ENCODE results near the gene TMTC1. TPM values are rescaled to one million over a fixed set of nuclear protein-coding genes. Genes with fewer than 3 reads are reported as not detected.

Gene TMTC1
- total and polyA plus RNA-seq, 2 experiments from 2014 or later: 4.8 to 24.3 TPM

DNA sequence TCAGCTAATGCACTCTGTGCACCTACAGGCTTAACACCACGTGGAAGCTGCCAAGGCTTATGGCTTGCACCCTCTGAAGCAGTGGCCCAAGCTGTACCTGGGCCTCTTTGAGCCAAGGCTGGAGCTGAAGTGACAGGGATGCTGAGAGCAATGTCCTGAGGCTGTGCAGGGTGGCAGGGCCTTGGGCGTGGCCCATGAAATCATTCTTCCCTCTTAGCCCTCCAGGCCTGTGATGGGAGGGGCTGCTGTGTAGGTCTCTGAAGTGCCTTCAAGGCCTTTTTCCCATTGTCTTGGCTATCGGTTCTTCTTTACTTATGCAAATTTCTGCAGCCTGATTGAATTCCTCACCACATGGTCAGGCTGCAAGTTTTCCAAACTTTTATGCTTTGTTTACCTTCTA lies 47.4 kb upstream of the TMTC1 start:
- no peak for TF ChIP-seq CREB1 (CRISPR knock-in tag; IDR thresholded peaks at IDR 0.05; ENCODE audit: low read depth)
- no peak for TF ChIP-seq EZH2 (IDR thresholded peaks at IDR 0.05; ENCODE audit: low read depth, unreplicated experiment)
- no peak for TF ChIP-seq JUNB (IDR thresholded peaks at IDR 0.05; ENCODE audit: unreplicated experiment)
- TF ChIP-seq POLR2AphosphoS5 (IDR thresholded peaks at IDR 0.05; ENCODE audit: low read depth): no peak
- TF ChIP-seq ZNF331 (CRISPR knock-in tag; IDR thresholded peaks at IDR 0.05; ENCODE audit: low read depth): no peak
- no peak for TF ChIP-seq STAT1 (IDR thresholded peaks at IDR 0.05; ENCODE audit: unreplicated experiment)
- no peak for TF ChIP-seq NANOG (IDR thresholded peaks at IDR 0.05; ENCODE audit: borderline replicate concordance)
- no peak for TF ChIP-seq ZNF114 (CRISPR knock-in tag; IDR thresholded peaks at IDR 0.05)
- no peak for TF ChIP-seq REST (IDR thresholded peaks at IDR 0.05; ENCODE audit: unreplicated experiment)
- no peak for TF ChIP-seq EZH2phosphoT487 (IDR thresholded peaks at IDR 0.05; ENCODE audit: unreplicated experiment)
- no peak for TF ChIP-seq ZNF462 (CRISPR knock-in tag; IDR thresholded peaks at IDR 0.05)
- TF ChIP-seq, protein P1, sequence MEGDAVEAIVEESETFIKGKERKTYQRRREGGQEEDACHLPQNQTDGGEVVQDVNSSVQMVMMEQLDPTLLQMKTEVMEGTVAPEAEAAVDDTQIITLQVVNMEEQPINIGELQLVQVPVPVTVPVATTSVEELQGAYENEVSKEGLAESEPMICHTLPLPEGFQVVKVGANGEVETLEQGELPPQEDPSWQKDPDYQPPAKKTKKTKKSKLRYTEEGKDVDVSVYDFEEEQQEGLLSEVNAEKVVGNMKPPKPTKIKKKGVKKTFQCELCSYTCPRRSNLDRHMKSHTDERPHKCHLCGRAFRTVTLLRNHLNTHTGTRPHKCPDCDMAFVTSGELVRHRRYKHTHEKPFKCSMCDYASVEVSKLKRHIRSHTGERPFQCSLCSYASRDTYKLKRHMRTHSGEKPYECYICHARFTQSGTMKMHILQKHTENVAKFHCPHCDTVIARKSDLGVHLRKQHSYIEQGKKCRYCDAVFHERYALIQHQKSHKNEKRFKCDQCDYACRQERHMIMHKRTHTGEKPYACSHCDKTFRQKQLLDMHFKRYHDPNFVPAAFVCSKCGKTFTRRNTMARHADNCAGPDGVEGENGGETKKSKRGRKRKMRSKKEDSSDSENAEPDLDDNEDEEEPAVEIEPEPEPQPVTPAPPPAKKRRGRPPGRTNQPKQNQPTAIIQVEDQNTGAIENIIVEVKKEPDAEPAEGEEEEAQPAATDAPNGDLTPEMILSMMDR (conservative IDR thresholded peaks at IDR 0.05; ENCODE audit: low read depth in 2 of 2): no peak
- TF ChIP-seq, protein P2, sequence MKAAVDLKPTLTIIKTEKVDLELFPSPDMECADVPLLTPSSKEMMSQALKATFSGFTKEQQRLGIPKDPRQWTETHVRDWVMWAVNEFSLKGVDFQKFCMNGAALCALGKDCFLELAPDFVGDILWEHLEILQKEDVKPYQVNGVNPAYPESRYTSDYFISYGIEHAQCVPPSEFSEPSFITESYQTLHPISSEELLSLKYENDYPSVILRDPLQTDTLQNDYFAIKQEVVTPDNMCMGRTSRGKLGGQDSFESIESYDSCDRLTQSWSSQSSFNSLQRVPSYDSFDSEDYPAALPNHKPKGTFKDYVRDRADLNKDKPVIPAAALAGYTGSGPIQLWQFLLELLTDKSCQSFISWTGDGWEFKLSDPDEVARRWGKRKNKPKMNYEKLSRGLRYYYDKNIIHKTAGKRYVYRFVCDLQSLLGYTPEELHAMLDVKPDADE (IDR thresholded peaks at IDR 0.05): no peak
- ATAC-seq: no peak
- Histone ChIP-seq H3K4me3 (no peak overlapping the region), H3K36me3 (ENCODE audit: insufficient read depth) (peaks cover 10% of the 10 kb centered on the region; the same call in 1 of the 2 replicates), H3K27me3 (ENCODE audit: insufficient read depth) (no peaks in the 10 kb centered on the region), H3K9me2 (ENCODE audit: insufficient read depth) (0 out of 2 replicates have a peak, but pooled peaks cover 16% of the 10 kb centered on the region), H3K4me1 (ENCODE audit: insufficient read depth) (no peaks in the 10 kb centered on the region), H3F3A (replicated peaks; ENCODE audit: low read depth) (no peaks in the 10 kb centered on the region), H2AFZ (no peak overlapping the region), H3K79me2 (replicated peaks; ENCODE audit: insufficient read depth) (no peaks in the 10 kb centered on the region), H3K27ac (ENCODE audit: low read depth) (no peak overlapping the region), H3K4me2 (no peak overlapping the region), H4K20me1 (replicated peaks; ENCODE audit: insufficient read depth) (no peaks in the 10 kb centered on the region)
- peak; percentile 4 for DNase-seq (ENCODE audit: low spot score)
- Mint-ChIP-seq H3K4me1 (no peaks in the 10 kb centered on the region), H3K27ac (no peak overlapping the region), H3K27me3 (ENCODE audit: insufficient read depth, low read depth, poor library complexity) (no peaks in the 10 kb centered on the region), H3K36me3 (ENCODE audit: low read depth) (peaks cover 32% of the 10 kb centered on the region), H3K4me3 (no peak overlapping the region), H3K9me3 (peaks cover 59% of the 10 kb centered on the region)
